A375 (cell line): ENCODE results near the gene LEF1. TPM values are rescaled to one million over a fixed set of nuclear protein-coding genes. Genes with fewer than 3 reads are reported as not detected.

Experiments used
- total RNA-seq: library from RNA; depleted of rRNA; stranded (reverse); fragments of >200 nt; shearing (Covaris generic); gene quantifications from 2 replicates; pipeline ENCODE4 v1.2.3, GENCODE V29; 2014; rRNA removed

The LEF1 gene
- 30.4 and 33.9 TPM in 2 replicates for total RNA-seq

DNA sequence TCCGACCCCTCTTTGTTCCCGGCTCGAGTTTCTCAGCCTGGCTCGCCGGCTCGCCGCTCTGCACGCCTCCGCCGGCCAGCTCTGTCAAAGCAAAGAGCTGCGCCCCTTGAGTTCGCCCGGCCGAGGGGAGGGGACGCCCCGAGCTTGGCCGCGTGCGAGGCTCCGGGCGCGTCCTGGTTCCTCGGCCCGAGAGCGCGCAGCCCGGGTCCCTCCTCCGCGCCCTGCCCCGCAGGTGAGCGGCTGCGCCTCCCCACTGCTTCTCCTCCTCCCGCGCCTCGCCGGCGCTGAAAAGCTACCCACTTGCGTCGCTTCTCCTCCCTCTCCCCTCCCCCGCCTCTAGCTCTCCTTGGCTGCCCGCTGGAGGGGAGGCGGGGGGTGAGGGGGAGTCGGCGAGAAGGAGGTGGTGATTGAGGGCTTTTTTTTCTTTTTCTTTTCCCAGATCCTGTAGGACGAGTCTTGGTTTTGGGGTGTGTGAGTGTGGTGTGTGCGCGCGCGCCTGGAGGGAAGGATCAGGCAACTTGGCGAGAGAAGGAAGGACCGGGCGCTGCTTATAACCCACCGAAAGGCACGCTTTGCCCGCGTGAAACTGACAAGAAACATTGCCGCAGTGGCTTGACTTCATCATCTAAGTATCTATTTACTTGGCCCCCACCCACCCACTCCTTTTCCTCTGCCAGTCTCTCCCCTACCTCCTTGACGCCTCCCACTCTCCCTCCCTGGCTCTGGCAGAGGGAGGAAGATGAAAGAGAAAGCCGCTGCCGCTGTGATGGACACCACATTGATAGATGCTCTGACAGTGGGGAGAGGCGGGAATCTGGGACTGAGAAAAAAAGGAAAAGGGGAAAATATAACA, at the start of gene LEF1:
Gene LEF1, minus strand, starts transcription at position 262 of the 853 bp plus-strand sequence. CDS start 1,165 bp downstream, outside the sequence.

Other genes starting within 250 kb of the LEF1 start
- gene CYP2U1, start 237.4 kb downstream of the LEF1 start, total RNA-seq: 1.8 and 2.3 TPM in 2 replicates
- gene HADH, start 179.0 kb downstream of the LEF1 start, total RNA-seq: 12.5 and 13.4 TPM in 2 replicates